PC-9 (cell line): ENCODE measurements around the gene COL24A1. TPM values are rescaled to one million over a fixed set of nuclear protein-coding genes. Genes with fewer than 3 reads are reported as not detected.

Experiments
- BruUV-seq: library from RNA; stranded (reverse); fragments of 400-500 nt; replicated peaks from 2 replicates; lab custom pipeline; 2021; lab: Mats Ljungman, UMichigan
- CTCF ChIA-PET: fragments of 300-600 bp; sonication (Branson Sonifier 250); formaldehyde crosslinking; loops from one replicate; lab custom pipeline; 2022; ENCODE audit warnings: antibody characterized with exemption; lab: Charles Lee
- POLR2A ChIA-PET: fragments of 300-600 bp; sonication (Branson Sonifier 250); formaldehyde crosslinking; loops from one replicate; lab custom pipeline; 2022; ENCODE audit warnings: antibody characterized with exemption; ENCODE audit not compliant: unreplicated experiment; lab: Charles Lee
- DNase-seq, 2 experiments: peaks; one replicate each; pipeline versions ENCODE4 v3.0.0 to v3.0.0-alpha.2; 2015 to 2022; ENCODE audit warnings: mixed read lengths in 1 of 2
- H2AFZ ChIP-seq: fragments of 200-600 bp; sonication (generic); 2 replicates; pipeline ENCODE4 v1.8.1; 2017; ENCODE audit warnings: antibody characterized with exemption
- H3F3A ChIP-seq: fragments of 200-600 bp; sonication (generic); 2 replicates; pipeline ENCODE4 v1.8.1; 2017; ENCODE audit warnings: antibody characterized with exemption, mild to moderate bottlenecking, low read depth; ENCODE audit not compliant: insufficient read depth
- H3K27ac ChIP-seq: fragments of 200-600 bp; sonication (generic); 2 replicates; pipeline ENCODE4 v1.6.1; 2016; ENCODE audit warnings: mixed run types
- H3K27me3 ChIP-seq: fragments of 200-600 bp; sonication (generic); 2 replicates; pipeline ENCODE4 v1.6.1; 2016; ENCODE audit warnings: low read depth, mixed run types; ENCODE audit not compliant: insufficient read depth
- H3K36me3 ChIP-seq: fragments of 200-600 bp; sonication (generic); 2 replicates; pipeline ENCODE4 v1.6.1; 2016; ENCODE audit warnings: low read depth, mixed run types
- H3K4me1 ChIP-seq: fragments of 200-600 bp; sonication (generic); replicated peaks from 2 replicates; pipeline ENCODE4 v1.6.1; 2016; ENCODE audit warnings: mixed run types; ENCODE audit not compliant: insufficient read depth
- H3K4me2 ChIP-seq: fragments of 200-600 bp; sonication (generic); 2 replicates; pipeline ENCODE4 v1.6.1; 2017; ENCODE audit warnings: mixed run types
- H3K4me3 ChIP-seq: fragments of 200-600 bp; sonication (generic); 2 replicates; pipeline ENCODE4 v1.6.1; 2016; ENCODE audit warnings: mixed run types
- H3K79me2 ChIP-seq: fragments of 200-600 bp; sonication (generic); 2 replicates; pipeline ENCODE4 v1.6.1; 2017; ENCODE audit warnings: low read depth, mixed run types
- H3K9me2 ChIP-seq: fragments of 200-600 bp; sonication (generic); 2 replicates; pipeline ENCODE4 v1.8.1; 2017; ENCODE audit warnings: mild to moderate bottlenecking; ENCODE audit not compliant: insufficient read depth
- H3K9me3 ChIP-seq: fragments of 200-600 bp; sonication (generic); 2 replicates; pipeline ENCODE4 v1.8.1; 2016; ENCODE audit warnings: low read depth; ENCODE audit not compliant: insufficient read depth
- H4K20me1 ChIP-seq: fragments of 200-600 bp; sonication (generic); 2 replicates; pipeline ENCODE4 v1.8.1; 2017; ENCODE audit not compliant: insufficient read depth
- CTCF ChIP-seq: fragments of 200-600 bp; sonication (generic); conservative IDR thresholded peaks from 2 replicates; pipeline ENCODE4 v1.6.1; 2017; ENCODE audit warnings: mixed run types, antibody characterized with exemption, mild to moderate bottlenecking, moderate library complexity
- EZH2 ChIP-seq: fragments of 200-600 bp; sonication (generic); IDR thresholded peaks from 2 replicates; pipeline ENCODE4 v1.8.0; 2017; ENCODE audit warnings: antibody characterized with exemption, low read depth
- intact Hi-C: fragments of 100-400 bp; cut with micrococcal nuclease; formaldehyde crosslinking; loops from one replicate; pipeline ENCODE4 v1.10.0; 2022; ENCODE audit not compliant: unreplicated experiment
- total RNA-seq: library from RNA; stranded (reverse); gene quantifications from 2 replicates; pipeline ENCODE4 v1.2.3, GENCODE V29; 2021

COL24A1 gene
- total RNA-seq, 1 experiment from 2014 or later = 0.15 TPM

- intact Hi-C loops = no loop called here
- Histone ChIP-seq H3K4me3 (no peak overlapping the region), H3K4me1 (no peaks in the 10 kb centered on the region), H4K20me1 (no peaks in the 10 kb centered on the region), H3K9me3 (no peaks in the 10 kb centered on the region), H3K9me2 (no peaks in the 10 kb centered on the region), H3K27ac (no peak overlapping the region), H2AFZ (no peak overlapping the region), H3K27me3 (peaks cover 5% of the 10 kb centered on the region; the same call in 1 of the 2 replicates), H3K36me3 (no peaks in the 10 kb centered on the region), H3K79me2 (no peaks in the 10 kb centered on the region), H3F3A (no peaks in the 10 kb centered on the region), H3K4me2 (no peak overlapping the region)
- ChIA-PET CTCF (no interaction called here), POLR2A (no interaction called here)
- no TSS peak for BruUV-seq
- DNase-seq = no peak
- TF ChIP-seq EZH2 (no peak), CTCF (no peak)
Observed at GRCh38 chr1:86152887-86153286, 3.7 kb downstream of the COL24A1 start.

- no peak for DNase-seq
- Histone ChIP-seq H4K20me1 (no peaks in the 10 kb centered on the region), H3K9me2 (no peaks in the 10 kb centered on the region), H3K4me3 (no peak overlapping the region), H2AFZ (no peak overlapping the region; the same call in 1 of the 2 replicates), H3F3A (no peaks in the 10 kb centered on the region), H3K27me3 (peaks cover 5% of the 10 kb centered on the region; the same call in 1 of the 2 replicates), H3K36me3 (no peaks in the 10 kb centered on the region), H3K79me2 (no peaks in the 10 kb centered on the region), H3K27ac (no peak overlapping the region), H3K4me2 (no peak overlapping the region), H3K4me1 (no peaks in the 10 kb centered on the region), H3K9me3 (no peaks in the 10 kb centered on the region)
- ChIA-PET POLR2A (no interaction called here), CTCF (no interaction called here)
- no peak for TF ChIP-seq EZH2
- no peak for TF ChIP-seq CTCF
- no TSS peak for BruUV-seq
- intact Hi-C loops = no loop called here
Observed at GRCh38 chr1:86151427-86151826, 5.1 kb downstream of the COL24A1 start.

- no peak overlapping the region for H3K27ac ChIP-seq
- BruUV-seq = no TSS peak
- ChIA-PET CTCF (no interaction called here), POLR2A (no interaction called here)
- no peaks in the 10 kb centered on the region for H3K27me3 ChIP-seq
- H2AFZ ChIP-seq = no peak overlapping the region
- H3K4me3 ChIP-seq = no peak overlapping the region
- no peak for DNase-seq
- H3F3A ChIP-seq = no peaks in the 10 kb centered on the region
- H3K4me2 ChIP-seq = no peak overlapping the region
- TF ChIP-seq EZH2 (no peak), CTCF (no peak)
- no peaks in the 10 kb centered on the region for H3K79me2 ChIP-seq
- intact Hi-C loops = no loop called here
- no peaks in the 10 kb centered on the region for H3K9me3 ChIP-seq
- no peaks in the 10 kb centered on the region for H4K20me1 ChIP-seq
- no peaks in the 10 kb centered on the region for H3K36me3 ChIP-seq
- H3K4me1 ChIP-seq = no peaks in the 10 kb centered on the region
- no peaks in the 10 kb centered on the region for H3K9me2 ChIP-seq
Observed at GRCh38 chr1:86150553-86151055, 6.0 kb downstream of the COL24A1 start.
